Kidney (tissue), 14 donors: ENCODE data around the gene KATNIP. TPM values are rescaled to one million over a fixed set of nuclear protein-coding genes. Genes with fewer than 3 reads are reported as not detected.

Source experiments
- DNase-seq, 5 donors: peaks; one replicate each; pipeline ENCODE4 v3.0.0-alpha.2; 2013 to 2020
- FAIRE-seq: peaks from 2 replicates; lab custom pipeline; 2012; peaks lifted over from hg19 to GRCh38; lab: Jason Lieb, UNC
- H3K27ac ChIP-seq, 2 donors: one replicate each; pipeline ENCODE4 v1.7.0; 2013; ENCODE audit warnings: low read depth in 2 of 2, low read length in 2 of 2, inconsistent platforms in 1 of 2
- H3K27me3 ChIP-seq: one replicate; pipeline ENCODE4 v1.7.1; 2013; ENCODE audit warnings: low read length, inconsistent platforms; ENCODE audit not compliant: control insufficient read depth, insufficient read depth
- H3K36me3 ChIP-seq, 3 donors: one replicate each; pipeline versions ENCODE4 v1.7.0 to v1.7.1; 2013; ENCODE audit warnings: low read length in 3 of 3, control low read depth in 1 of 3, inconsistent platforms in 1 of 3; ENCODE audit not compliant: insufficient read depth in 3 of 3, control insufficient read depth in 2 of 3
- H3K4me1 ChIP-seq, 3 donors: one replicate each; pipeline versions ENCODE4 v1.7.0 to v1.7.1; 2013; ENCODE audit warnings: low read length in 3 of 3, inconsistent platforms in 1 of 3, low read depth in 1 of 3; ENCODE audit not compliant: control insufficient read depth in 2 of 3, insufficient read depth in 2 of 3
- H3K4me3 ChIP-seq, 3 donors: one replicate each; pipeline versions ENCODE4 v1.7.0 to v1.8.1; 2013; ENCODE audit warnings: low read length in 3 of 3, control low read depth in 1 of 3, inconsistent platforms in 1 of 3
- H3K9ac ChIP-seq, 3 donors: one replicate each; pipeline versions ENCODE4 v1.7.0 to v1.7.1; 2013; ENCODE audit warnings: low read length in 3 of 3, control low read depth in 1 of 3, inconsistent platforms in 1 of 3
- H3K9me3 ChIP-seq, 3 donors: one replicate each; pipeline versions ENCODE4 v1.7.0 to v1.7.1; 2013; ENCODE audit warnings: low read length in 3 of 3, control low read depth in 1 of 3, inconsistent platforms in 1 of 3; ENCODE audit not compliant: control insufficient read depth in 2 of 3, insufficient read depth in 1 of 3
- intact Hi-C: fragments of 100-400 bp; cut with DNase I; formaldehyde crosslinking; loops from one replicate; pipeline ENCODE4 v1.11.1; 2022
- polyA plus RNA-seq: library from polyadenylated mRNA; stranded (reverse); fragments of 350-450 nt; fragmentation: Illumina TruSeq; extraction: RNeasy Lipid Tissue Mini Kit (QIAGEN cat#74804); gene quantifications from one replicate; pipeline ENCODE4 v1.2.3, GENCODE V29; 2014; ENCODE audit warnings: low read depth, low replicate concordance; ENCODE audit not compliant: insufficient read depth
- total RNA-seq: library from RNA; stranded (reverse); fragmentation: NEBNext Ultra II Directional; extraction: Animal tissue kit (Norgen Biotek cat#: 25700); gene quantifications from one replicate; pipeline ENCODE4 v1.2.1, GENCODE V29; 2021
- TF ChIP-seq, protein P1 (sequence below): IDR thresholded peaks from 3 replicates; pipeline ENCODE4 v1.5.1; 2012; ENCODE audit warnings: mild to moderate bottlenecking, moderate library complexity, borderline replicate concordance; ENCODE audit not compliant: insufficient read depth; ENCODE audit errors: extremely low read depth
- donor health status: control.
- donor health status: control.
- donor health status: control.
- donor health status: control.
- donor health status: control.
- donor health status: DM: yes; HTN: yes; CAD: no.
- donor health status: Normal renal cell carcinoma (clear cell type).

KATNIP gene
- total and polyA plus RNA-seq, 2 donors from 2014 or later: 4.0 to 40.2 TPM

GRCh38 chr16:27547134-27547533, 2.8 kb upstream of the KATNIP start:
- H3K9me3 ChIP-seq: no peaks in the 10 kb centered on the region
- H3K9ac ChIP-seq: no peak overlapping the region
- no peaks in the 10 kb centered on the region for H3K27me3 ChIP-seq
- TF ChIP-seq, protein P1, sequence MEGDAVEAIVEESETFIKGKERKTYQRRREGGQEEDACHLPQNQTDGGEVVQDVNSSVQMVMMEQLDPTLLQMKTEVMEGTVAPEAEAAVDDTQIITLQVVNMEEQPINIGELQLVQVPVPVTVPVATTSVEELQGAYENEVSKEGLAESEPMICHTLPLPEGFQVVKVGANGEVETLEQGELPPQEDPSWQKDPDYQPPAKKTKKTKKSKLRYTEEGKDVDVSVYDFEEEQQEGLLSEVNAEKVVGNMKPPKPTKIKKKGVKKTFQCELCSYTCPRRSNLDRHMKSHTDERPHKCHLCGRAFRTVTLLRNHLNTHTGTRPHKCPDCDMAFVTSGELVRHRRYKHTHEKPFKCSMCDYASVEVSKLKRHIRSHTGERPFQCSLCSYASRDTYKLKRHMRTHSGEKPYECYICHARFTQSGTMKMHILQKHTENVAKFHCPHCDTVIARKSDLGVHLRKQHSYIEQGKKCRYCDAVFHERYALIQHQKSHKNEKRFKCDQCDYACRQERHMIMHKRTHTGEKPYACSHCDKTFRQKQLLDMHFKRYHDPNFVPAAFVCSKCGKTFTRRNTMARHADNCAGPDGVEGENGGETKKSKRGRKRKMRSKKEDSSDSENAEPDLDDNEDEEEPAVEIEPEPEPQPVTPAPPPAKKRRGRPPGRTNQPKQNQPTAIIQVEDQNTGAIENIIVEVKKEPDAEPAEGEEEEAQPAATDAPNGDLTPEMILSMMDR: no peak
- H3K36me3 ChIP-seq: peaks cover 8 to 21% (median 16%) of the 10 kb centered on the region in 3 donors
- no peak for FAIRE-seq
- no peak overlapping the region for H3K4me3 ChIP-seq
- H3K27ac ChIP-seq: no peak overlapping the region
- H3K4me1 ChIP-seq: peaks cover 0 to 20% (median 8%) of the 10 kb centered on the region in 3 donors
- intact Hi-C loops: no loop called here
- peak in 3 of 5 donors; percentile 25 to 80 (median 66) for DNase-seq

GRCh38 chr16:27547851-27548250, 2.1 kb upstream of the KATNIP start:
- TF ChIP-seq, protein P1: no peak
- H3K27me3 ChIP-seq: no peaks in the 10 kb centered on the region
- intact Hi-C loops: no loop called here
- H3K4me1 ChIP-seq: peaks cover 0 to 20% (median 8%) of the 10 kb centered on the region in 3 donors
- no peak for DNase-seq
- peaks cover 7 to 17% (median 13%) of the 10 kb centered on the region in 3 donors for H3K36me3 ChIP-seq
- no peak overlapping the region for H3K9ac ChIP-seq
- H3K27ac ChIP-seq: no peak overlapping the region
- H3K4me3 ChIP-seq: no peak overlapping the region
- no peak for FAIRE-seq
- no peaks in the 10 kb centered on the region for H3K9me3 ChIP-seq

GRCh38 chr16:27549464-27549745, 539 bp upstream of the KATNIP start:
- Histone ChIP-seq H3K27me3 (no peaks in the 10 kb centered on the region), H3K9me3 (no peaks in the 10 kb centered on the region), H3K4me1 (peaks cover 0 to 20% (median 8%) of the 10 kb centered on the region in 3 donors), H3K27ac (peak overlapping the region in 1 of 2 donors; percentile 60), H3K4me3 (peak overlapping the region; percentile 83 to 90 (median 88)), H3K9ac (peak overlapping the region; percentile 58 to 93 (median 81)), H3K36me3 (peaks cover 0 to 7% (median 7%) of the 10 kb centered on the region in 3 donors)
- DNase-seq: peak in 1 of 5 donors; percentile 33
- TF ChIP-seq, protein P1: no peak
- no peak for FAIRE-seq
- intact Hi-C loops: no loop called here

GRCh38 chr16:27550582-27550920, 607 bp downstream of the KATNIP start:
- H3K36me3 ChIP-seq: no peaks in the 10 kb centered on the region
- H3K9me3 ChIP-seq: no peaks in the 10 kb centered on the region
- H3K27me3 ChIP-seq: no peaks in the 10 kb centered on the region
- no peak overlapping the region for H3K27ac ChIP-seq
- intact Hi-C loops: no loop called here
- peak overlapping the region; percentile 79 to 89 (median 87) for H3K9ac ChIP-seq
- FAIRE-seq: no peak
- DNase-seq: no peak
- peak overlapping the region; percentile 88 to 91 (median 88) for H3K4me3 ChIP-seq
- TF ChIP-seq, protein P1: no peak
- peaks cover 0 to 20% (median 8%) of the 10 kb centered on the region in 3 donors for H3K4me1 ChIP-seq
